Gastrocnemius medialis (tissue), 4 donors: ENCODE results near the gene AMY2B.

Source experiments
- CTCF ChIP-seq, 5 experiments: fragments of 450-650 bp in 3 of 5; fragments of 200-600 bp in 2 of 5; sonication (generic) in 2 of 5; IDR thresholded peaks in 4 of 5; conservative IDR thresholded peaks in 1 of 5; 1 replicate in 4 of 5; 2 replicates in 1 of 5; pipeline ENCODE4 v1.5.1; 2016 to 2019; ENCODE audit warnings: antibody characterized with exemption in 5 of 5, mild to moderate bottlenecking in 3 of 5, moderate library complexity in 3 of 5
- POLR2A ChIP-seq, 2 donors: fragments of 450-650 bp; IDR thresholded peaks; one replicate each; pipeline ENCODE4 v1.6.1; 2017; ENCODE audit warnings: antibody characterized with exemption in 2 of 2, mild to moderate bottlenecking in 2 of 2, moderate library complexity in 2 of 2

- TF ChIP-seq POLR2A (IDR thresholded peaks at IDR 0.05) (no peak), CTCF (IDR thresholded peaks at IDR 0.05 in 4 of 5, conservative IDR thresholded peaks at IDR 0.05 in 1 of 5) (no peak)
Measured at GRCh38 chr1:103525114-103525606, 46.2 kb upstream of the AMY2B start.
